ENCODE results near the gene KIAA0408. TPM values are rescaled to one million over a fixed set of nuclear protein-coding genes. Genes with fewer than 3 reads are reported as not detected.

KIAA0408 gene
- total RNA-seq, 1 experiment from 2014 or later: 0.25 TPM

GRCh38 chr6:127466416-127466815, 7.2 kb upstream of the KIAA0408 start (continued):
- no peak for TF ChIP-seq RAD21 (IDR thresholded peaks at IDR 0.05; ENCODE audit: low read depth)
- TF ChIP-seq FOSL1 (IDR thresholded peaks at IDR 0.05; ENCODE audit: low read depth): no peak
- no peak for TF ChIP-seq CBX3 (IDR thresholded peaks at IDR 0.05; ENCODE audit: low read depth)
- no peak for TF ChIP-seq YY1 (IDR thresholded peaks at IDR 0.05; ENCODE audit: extremely low read depth, insufficient replicate concordance, low read depth, low read length)
- no peak for TF ChIP-seq POLR2A (IDR thresholded peaks at IDR 0.05; ENCODE audit: borderline replicate concordance, extremely low read depth, insufficient read depth, insufficient read length)
- TF ChIP-seq SP1 (IDR thresholded peaks at IDR 0.05; ENCODE audit: low read depth): no peak
- no peak for TF ChIP-seq ZFX (IDR thresholded peaks at IDR 0.05)
- TF ChIP-seq EZH2 (IDR thresholded peaks at IDR 0.05): no peak
- TF ChIP-seq ZNF274 (IDR thresholded peaks at IDR 0.05; ENCODE audit: low read depth, low read length): no peak

GRCh38 chr6:127464881-127465459, 5.8 kb upstream of the KIAA0408 start:
- H3K36me3 ChIP-seq (ENCODE audit: control insufficient read depth in 1 of 2, insufficient read depth in 2 of 2, low read length in 2 of 2): no peaks in the 10 kb centered on the region
- H4K20me1 ChIP-seq (ENCODE audit: insufficient read depth): no peaks in the 10 kb centered on the region
- H3K9me3 ChIP-seq (ENCODE audit: control insufficient read depth in 1 of 2, insufficient read depth in 1 of 2, low read depth in 1 of 2, low read length in 2 of 2): no peaks in the 10 kb centered on the region
- no peaks in the 10 kb centered on the region for H3K9me2 ChIP-seq (ENCODE audit: insufficient read depth)
- no peak overlapping the region for H3K4me2 ChIP-seq (ENCODE audit: low read length)
- H3K9ac ChIP-seq (ENCODE audit: low read length): no peak overlapping the region
- H3K4me3 ChIP-seq (replicated peaks in 1 of 2; ENCODE audit: low read depth in 1 of 2, low read length in 2 of 2): no peak overlapping the region
- no TSS peak for BruUV-seq (replicated peaks)
- no peaks in the 10 kb centered on the region for H3K27me3 ChIP-seq (ENCODE audit: insufficient read depth, low read length)
- no peaks in the 10 kb centered on the region for H3K79me2 ChIP-seq (ENCODE audit: insufficient read depth, low read length)
- H2AFZ ChIP-seq (ENCODE audit: low read depth, low read length, poor library complexity, severe bottlenecking): peak overlapping the region; percentile 28
- intact Hi-C loops (cut with micrococcal nuclease): loop anchor here (1.0 to 5.0 kb wide), 2 partner anchors 74 to 227 kb away; no protein-coding TSS in a partner anchor
- CTCF ChIA-PET: interaction anchor here (1.2 to 4.6 kb wide), 3 partner anchors 74 to 225 kb away, joined by 5 to 24 read pairs (median 7); partner anchors contain the start of gene RNF146
- DNase-seq (ENCODE audit: low read depth, low spot score) (peak; percentile 28), ATAC-seq (peak; percentile 99)
- no peaks in the 10 kb centered on the region for H3K4me1 ChIP-seq (ENCODE audit: control insufficient read depth in 1 of 2, insufficient read depth in 2 of 2, low read length in 2 of 2)
- TF ChIP-seq EZH2phosphoT487 (IDR thresholded peaks at IDR 0.05; ENCODE audit: borderline replicate concordance) (no peak), CBX3 (IDR thresholded peaks at IDR 0.05; ENCODE audit: low read depth) (no peak), ZNF274 (IDR thresholded peaks at IDR 0.05; ENCODE audit: low read depth, low read length) (no peak), ELF1 (IDR thresholded peaks at IDR 0.05; ENCODE audit: borderline replicate concordance, low read depth) (no peak), CEBPB (IDR thresholded peaks at IDR 0.05; ENCODE audit: low read depth) (no peak), CTCF (IDR thresholded peaks at IDR 0.05 in 2 of 3, conservative IDR thresholded peaks at IDR 0.05 in 1 of 3; ENCODE audit: borderline replicate concordance in 1 of 3, insufficient read depth in 1 of 3, low read depth in 2 of 3, low read length in 2 of 3) (peak; percentile 82 to 96 (median 91)), RAD21 (IDR thresholded peaks at IDR 0.05; ENCODE audit: low read depth) (peak; percentile 77)
- RAD21 ChIA-PET (ENCODE audit: low non-redundant PET in 1 of 2, low total read pairs in 2 of 2, uncharacterized antibody in 2 of 2, unreplicated experiment in 2 of 2): interaction anchor here in 1 of 2 experiments (2.6 kb wide), 1 partner anchor 74 kb away, joined by 8 read pairs; no protein-coding TSS in a partner anchor
- POLR2A ChIA-PET: no interaction called here
- no peak overlapping the region for H3K27ac ChIP-seq (ENCODE audit: low read depth, low read length)
